NCI-H1092 (cell line): ENCODE results near the gene PNMA6A.
"Not testable (repeated sequence)": the region's sequence is repeated elsewhere in the genome, so short reads cannot be mapped to it uniquely, and the experiment has no call there.

ENCODE experiments used
- DNase-seq: peaks from one replicate; lab custom pipeline; 2025; lab: John Stamatoyannopoulos, UW

The PNMA6A gene

DNA sequence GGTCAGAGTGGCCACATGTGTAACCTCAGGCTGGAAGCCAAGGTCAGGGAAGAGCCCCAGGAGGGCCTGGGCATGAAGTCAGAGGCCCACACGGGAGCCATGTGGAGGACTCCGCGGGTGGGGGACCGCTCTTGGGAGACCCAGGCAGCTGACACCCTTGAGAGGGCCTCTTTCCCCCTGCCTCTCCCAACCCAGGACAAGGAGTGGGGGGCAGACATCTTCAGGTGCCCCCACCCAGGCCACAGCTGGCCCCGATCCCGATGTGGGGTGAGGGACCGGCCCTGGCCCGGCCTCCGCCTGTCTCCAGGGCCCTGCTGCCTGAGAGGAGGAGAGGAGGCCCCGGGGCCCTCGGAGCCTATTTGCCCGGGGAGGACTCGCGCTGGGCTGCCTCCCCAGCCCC lies 3.1 kb downstream of the PNMA6A start:
- DNase-seq: no peak

DNA sequence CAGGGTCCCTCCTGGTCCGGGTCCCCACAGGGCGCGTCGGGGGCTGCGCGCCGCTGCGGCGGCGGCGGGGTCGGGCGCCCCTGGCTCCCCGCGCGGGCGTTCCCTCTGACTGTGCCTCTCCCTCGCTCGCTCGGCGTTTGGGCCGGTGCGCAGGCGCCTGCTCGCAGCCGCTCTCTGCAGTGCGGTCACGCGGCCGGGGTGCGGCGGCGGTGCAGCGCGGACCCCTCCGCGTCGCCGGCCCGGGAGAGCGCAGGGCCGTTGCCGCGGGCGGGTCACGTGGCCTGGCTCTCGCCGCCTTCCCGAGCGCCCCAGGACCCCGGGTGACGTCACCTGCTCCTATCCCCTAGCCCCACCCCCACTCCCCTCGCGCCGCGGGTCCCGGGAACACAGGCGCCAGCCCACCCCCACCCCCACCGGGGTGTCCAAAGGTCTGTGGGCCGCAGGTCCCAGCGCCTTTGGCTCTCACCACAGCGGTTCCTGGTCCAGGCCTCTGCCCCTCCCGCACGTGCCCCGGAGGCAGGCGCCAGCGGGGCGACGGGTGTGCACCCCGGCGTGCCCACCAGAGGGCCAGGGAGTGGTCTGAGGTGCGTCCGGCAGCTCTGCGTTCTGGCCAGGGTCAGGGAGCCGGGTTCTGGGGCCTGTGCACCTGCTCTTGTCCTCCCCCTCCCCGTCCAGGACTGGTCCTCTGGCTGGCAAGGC lies 5.3 kb downstream of the PNMA6A start:
- not testable (repeated sequence) for DNase-seq

DNA sequence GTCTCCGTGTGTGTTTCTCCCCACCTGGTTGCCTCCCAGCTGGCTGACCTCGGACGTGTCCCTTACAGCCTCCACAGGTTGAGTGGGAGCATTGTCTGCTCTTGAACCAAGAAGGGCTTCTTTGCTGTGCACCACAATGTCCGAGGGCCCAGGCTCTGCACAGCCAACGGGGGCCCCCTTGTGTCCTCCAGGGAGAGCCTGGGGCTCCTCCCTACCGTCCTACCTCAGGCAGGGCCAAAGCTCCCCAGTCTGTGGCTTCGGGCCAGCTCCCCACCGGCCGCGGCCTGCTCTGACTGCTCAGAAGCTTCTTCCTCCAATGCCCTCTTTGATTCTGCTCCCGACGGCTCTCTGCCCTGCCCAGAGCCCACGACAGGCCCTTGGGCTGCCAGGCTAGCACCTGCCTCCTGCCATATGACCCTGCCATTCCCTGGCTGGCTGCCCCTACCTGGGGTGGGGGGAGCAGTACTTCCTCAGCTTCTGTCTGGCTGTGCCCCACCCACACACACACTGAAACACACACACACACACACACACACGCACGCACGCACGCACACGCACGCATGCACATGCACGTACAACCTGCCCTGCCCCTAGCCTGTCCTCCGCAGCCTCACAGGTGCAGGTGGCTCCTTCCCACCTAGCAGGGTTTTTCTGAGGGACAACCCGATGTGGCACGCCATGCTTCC lies 11.1 kb downstream of the PNMA6A start:
- not testable (repeated sequence) for DNase-seq

DNA sequence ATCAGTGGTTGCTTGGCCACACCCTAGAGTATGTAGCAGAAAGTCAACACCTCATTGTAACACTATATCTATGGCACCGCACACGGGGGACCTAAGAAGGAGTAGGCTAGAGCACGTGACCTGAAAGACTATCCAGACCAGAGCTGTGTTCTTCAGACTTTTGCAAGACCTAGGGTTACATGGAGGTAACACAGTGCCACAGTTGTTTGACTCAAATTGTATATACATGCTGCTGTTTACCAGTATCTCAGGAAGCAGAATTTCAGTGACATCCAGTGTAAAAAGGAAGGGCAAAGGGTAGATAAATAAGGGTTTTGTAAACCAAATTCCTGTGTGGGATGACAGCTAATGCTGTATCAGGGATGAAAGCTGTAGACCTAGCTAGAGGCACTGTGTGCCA lies 30.2 kb downstream of the PNMA6A start:
- no peak for DNase-seq

DNA sequence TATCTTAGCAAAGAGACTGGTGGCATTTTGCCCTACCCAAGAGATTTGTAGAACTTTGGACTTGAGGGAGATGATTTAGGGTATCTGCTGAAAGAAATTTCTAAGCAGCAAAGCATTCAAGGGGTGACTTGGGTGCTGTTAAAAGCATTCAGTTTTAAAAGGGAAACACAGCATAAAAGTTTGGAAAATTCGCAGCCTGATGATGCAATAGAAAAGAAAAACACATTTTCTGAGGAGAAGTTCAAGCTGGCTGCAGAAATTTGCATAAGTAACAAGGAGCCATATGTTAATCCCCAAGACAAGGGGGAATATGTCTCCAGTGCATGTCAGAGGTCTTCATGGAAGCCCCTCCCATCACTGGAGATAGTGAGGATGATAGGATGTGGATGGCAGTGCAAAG lies 32.7 kb downstream of the PNMA6A start:
- DNase-seq: not testable (repeated sequence)

DNA sequence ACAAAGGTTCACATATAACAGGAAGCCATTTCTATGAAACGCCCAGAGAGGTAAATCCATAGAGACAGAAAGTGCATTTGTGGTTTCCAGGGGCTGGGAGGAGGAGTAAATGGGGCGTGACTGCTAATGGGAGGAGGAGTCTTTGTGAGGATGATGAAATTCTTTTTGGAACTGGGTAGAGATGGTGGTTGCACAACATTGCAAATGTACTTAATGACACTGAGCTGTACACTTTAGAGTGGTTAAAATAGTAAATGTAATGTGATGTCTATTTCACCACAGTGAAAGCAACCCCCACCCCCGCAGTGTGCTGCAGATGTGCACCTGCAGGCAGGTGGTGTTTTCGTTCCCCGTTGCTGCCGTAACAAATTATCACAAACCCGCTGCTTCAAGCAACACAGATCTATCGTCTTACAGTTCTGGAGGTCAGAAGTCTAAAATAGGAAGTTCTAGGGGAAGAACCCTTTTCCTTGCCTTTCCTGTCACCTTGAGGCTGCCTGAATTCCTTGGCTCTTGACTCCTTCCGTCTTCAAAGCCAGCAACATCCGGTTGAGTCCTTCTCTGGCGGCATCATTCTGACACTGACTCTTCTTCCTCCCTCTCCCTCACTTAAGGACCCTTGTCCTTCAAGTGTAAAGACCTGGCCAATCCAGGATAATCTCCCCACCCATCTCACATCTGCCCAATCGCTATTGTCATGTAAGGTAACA lies 34.0 kb downstream of the PNMA6A start:
- not testable (repeated sequence) for DNase-seq

DNA sequence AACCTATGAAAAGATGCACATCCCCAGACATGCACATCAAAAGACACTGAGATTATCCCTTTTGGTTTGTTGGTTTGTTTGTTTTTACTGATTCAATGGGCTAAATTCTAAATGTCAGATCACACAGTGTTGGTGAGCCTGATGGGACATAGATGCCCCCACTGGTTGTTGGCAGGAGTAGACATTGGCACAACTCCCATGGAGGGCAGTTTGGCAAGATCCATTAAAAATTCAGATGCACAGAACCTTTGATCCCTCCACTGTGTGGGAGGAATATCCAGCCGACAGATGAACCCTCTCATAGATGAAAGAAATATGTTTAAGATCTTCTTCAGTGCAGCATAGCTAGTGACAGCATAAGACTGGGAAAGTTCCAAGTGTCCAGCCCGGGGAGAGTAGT lies 38.5 kb downstream of the PNMA6A start:
- DNase-seq: not testable (repeated sequence)

DNA sequence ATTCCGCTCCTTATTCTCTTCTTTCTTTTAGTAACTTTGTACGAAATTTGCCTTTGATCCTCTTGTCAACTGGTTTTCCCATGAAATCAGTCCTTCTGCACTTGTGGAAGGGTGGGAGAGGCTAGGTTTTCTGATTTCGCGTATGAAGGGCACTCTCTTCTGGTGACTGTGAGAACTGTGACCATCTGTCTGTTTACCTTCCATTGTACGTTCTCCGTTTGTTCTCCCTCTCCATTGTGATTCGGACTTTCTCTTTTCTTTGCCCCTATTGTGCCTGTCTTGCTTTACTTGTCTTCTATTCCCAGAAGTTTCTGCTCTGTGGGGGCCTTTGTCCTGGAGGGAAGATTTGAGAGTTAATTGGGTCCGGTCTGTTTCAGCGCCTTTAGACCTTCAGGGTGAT lies 41.6 kb downstream of the PNMA6A start:
- not testable (repeated sequence) for DNase-seq

DNA sequence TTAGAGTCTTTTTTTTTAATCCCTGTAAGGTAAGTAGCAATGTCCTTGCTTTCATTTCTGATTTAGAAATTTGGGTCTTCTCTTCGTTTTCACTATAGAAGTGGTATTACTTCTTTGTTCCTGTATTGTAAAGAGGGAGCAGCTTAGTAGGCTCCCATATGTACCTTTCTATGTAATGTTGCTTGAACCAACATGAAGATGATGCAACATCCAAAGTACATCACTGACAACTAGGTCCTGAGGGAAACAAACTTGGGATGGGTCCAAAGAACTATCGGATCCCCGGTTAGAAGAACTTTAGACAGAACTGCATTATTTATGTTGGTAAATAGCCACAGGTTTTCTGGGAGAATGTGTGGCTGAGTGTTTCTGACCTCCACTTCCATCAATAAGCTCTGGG lies 45.5 kb downstream of the PNMA6A start:
- DNase-seq: not testable (repeated sequence)

DNA sequence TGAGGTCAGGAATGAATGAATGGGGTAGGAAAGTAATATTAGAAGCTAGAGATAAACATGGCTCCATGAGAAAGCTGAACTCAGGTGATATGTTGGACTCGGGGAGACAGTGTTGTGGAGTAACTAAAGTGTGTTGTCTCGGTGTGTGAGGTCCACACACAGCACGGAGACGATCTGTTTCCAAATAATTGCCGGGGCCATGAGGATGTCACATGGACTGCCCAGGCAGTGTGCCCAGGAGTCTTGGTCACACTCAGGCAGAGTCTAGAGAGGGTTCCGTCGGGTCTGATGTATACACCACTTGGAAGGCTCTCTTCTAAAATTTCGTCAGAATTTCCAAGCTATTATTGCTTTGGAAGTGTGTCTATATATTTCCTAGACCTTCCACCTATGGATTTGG lies 48.0 kb downstream of the PNMA6A start:
- DNase-seq: not testable (repeated sequence)

DNA sequence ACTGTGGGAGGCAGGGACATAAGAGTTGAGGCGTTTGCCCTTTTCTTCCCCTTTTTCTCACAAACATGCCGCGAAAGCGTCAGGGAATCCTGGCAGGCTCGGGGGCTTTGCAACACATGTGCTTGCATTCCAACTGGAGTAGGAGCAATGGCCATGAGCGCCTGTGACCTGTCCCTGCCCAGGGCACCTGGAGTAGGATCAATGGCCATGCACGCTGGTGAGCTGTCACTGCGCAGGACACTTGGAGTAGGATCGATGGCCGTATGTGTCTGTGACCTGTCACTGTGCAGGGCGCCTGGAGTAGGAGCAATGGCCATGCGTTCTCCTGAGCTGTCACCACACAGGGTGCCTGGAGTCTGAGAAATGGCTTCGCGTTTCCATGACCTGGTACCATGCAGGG lies 51.2 kb downstream of the PNMA6A start:
- not testable (repeated sequence) for DNase-seq
